ENCODE results near the gene CERS5.
"Not testable (repeated sequence)": the region's sequence is repeated elsewhere in the genome, so short reads cannot be mapped to it uniquely, and the experiment has no call there.

The CERS5 gene

DNA sequence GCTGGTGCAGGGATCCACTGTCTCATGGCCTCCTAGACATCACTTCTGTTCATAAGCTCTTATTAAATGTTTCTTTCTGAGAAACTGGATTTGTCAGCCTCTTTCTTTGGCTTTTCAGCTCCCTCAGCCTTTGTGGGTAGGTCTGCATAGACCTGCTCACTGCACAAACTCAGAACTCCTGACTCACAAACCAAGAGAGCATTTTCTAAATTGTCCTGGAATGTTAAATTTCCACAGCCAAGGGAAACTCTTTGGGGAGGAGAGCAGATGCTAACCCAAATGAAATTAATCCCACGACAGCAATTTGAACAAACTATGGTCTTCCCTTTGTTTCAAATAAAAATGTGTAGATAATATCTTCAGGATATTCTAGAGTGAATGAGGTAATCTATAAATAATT, 19.5 kb upstream of the CERS5 start:
- DNase-seq (ENCODE audit: low spot score), result no peak

DNA sequence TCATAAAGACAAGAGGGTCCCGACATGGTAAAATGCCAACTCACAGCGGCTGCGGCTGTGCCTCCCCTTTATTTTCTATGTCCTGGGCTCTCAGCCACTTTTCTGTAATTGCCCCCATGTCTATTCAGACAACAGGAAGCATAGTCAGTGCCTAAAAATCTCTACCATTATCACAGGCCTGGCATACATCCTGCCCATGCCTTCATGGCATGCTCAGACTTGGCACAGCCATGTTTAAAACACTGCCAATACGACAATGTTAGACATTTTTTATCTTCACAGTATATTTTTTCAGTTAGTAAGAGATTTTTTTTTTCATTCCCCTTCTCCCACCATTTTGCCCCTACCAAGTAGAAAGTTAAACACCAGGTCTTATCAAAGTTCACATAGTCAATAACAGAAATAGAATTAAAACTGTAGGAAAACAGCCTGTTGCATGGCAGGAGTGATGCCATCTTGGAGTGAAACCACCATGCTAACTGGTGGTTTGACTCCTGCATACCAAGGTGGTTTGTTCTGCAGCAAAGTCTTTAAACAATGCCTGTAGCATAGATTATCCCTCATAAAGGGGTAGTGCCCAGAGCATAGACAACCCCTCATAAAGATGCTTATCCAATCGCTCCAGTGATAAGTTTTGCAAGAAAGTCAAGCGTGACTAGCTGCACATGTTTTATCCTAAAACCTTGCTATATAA, 18.9 kb upstream of the CERS5 start:
- no peak for DNase-seq (ENCODE audit: low spot score)

DNA sequence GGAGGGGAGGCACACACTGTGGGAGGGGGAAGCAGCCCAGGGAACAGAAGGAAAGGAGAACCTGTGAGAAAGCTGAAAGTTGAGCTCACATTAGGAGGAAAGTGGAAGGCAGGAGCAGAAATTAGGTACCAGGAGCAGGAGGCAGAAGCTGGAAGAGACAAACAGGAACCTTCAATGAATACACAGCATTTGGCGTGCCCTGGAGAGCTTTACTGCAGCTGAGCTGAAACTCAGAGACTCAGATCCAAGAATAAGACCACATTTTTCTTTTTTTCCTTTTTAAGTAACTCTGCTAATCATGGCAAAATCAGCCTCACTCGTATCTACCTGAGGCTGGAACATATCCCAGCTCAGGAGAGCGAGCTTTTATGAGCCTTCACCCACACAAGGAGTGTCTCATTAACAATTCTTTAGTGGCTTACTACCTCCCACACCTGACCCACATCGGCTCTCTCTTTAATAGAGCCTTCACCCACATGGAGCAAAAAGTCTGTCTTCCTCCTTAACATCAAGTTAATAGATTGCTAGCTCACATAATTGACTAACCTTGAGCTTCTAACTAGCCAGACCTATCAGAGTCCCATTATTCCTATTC, 18.2 kb upstream of the CERS5 start:
- DNase-seq (ENCODE audit: low spot score), result no peak

DNA sequence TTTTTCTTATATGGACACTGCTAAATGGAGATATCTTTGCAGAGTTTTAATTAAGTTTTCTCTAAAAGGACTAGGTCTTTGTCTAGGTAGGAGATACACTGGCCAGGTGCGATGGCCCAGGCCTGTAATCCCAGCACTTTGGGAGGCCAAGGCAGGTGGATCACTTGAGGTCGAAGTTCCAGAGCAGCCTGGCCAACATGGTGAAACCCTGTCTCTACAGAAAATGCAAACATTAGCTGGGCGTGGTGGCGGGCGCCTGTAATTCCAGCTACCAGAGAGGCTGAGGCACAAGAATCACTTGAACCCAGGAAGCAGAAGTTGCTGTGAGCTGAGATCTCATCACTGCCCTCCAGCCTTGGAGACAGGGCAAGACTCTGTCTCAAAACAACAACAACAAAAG, 17.1 kb upstream of the CERS5 start:
- DNase-seq (ENCODE audit: low spot score), result no peak

DNA sequence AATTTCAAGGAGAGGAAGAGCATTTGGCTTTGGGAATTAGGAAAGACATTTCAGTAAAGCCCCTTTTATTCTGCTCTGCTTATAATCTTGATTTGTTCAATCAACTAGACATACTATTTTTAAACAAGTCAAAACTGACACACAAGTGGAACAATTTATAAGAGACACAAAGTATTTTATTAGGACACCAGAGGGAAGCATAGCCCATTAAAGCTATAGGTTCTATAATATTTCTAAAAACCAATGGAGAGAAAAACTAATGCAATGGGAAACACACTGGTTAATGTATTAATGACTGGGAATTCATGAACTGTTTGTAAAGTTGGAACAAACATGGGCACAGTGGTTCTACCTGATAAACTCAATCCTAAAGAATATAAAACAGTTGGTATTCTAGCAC, 15.3 kb upstream of the CERS5 start:
- no peak for DNase-seq (ENCODE audit: low spot score)

DNA sequence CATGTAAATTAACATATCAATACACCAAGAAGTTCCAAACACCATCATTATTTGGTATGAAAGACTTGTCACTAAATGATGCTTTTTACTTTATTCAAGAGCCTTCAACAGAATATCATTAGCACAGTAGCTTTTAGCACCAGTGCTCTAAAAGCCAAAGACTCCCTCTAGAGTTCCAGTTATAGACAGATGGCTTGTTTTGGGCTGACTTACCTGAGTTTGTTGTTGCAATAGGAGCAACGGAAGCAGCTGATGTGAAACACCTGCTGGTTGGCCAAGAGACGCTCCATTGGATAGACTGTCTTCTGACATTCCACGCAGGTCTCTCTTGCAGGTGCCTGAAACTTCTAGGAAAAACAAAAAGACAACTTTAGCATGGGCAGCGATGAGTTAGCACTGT, 14.5 kb upstream of the CERS5 start:
- DNase-seq (ENCODE audit: low spot score), result peak; percentile 67

DNA sequence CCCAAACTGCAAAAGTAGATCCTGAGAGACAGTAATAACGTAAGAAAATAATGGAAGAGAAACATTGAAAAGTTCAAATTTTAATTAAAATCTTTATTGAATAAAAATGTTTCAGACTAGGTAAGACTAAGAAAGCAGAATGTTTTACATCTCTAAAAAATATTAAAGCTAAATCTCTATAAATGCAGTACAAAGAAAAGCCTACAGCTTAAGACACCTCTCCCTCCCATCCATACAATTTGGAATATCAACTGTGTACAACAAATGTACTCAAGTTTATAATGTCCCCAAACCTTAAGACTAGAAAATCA, 8.5 kb upstream of the CERS5 start:
- DNase-seq (ENCODE audit: low spot score), result no peak

DNA sequence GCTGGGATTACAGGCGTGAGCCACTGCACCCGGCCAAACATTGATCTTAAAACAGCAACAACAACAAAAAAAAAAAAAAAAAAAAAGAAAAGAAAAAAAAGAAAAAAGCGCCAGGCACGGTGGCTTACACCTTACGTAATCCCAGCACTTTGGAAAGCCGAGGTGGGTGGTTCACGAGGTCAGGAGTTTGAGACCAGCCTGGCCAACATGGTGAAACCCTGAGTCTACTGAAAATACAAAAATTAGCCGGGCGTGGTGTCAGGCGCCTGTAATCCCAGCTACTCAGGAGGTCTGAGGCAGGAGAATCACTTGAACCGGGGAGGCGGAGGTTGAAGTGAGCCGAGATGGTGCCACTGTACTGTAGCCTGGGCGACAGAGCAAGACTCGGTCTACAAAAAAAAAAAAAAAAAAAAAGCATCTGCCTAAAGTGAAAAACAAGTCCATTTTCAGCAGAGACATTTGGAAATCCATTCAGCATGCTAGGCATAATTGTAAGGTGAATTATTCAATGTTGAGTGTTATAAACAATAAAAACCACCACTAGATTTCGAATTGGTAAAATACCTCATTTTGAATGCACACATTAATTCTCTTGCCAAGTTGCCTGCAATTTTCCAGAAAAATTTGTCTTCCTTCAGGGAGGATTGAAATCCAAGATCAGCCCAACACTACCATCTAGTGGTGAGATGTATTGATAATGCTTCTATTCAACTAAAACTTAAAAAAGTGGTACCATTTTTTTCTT, 8.0 kb upstream of the CERS5 start:
- DNase-seq (ENCODE audit: low spot score), result peak; percentile 83

DNA sequence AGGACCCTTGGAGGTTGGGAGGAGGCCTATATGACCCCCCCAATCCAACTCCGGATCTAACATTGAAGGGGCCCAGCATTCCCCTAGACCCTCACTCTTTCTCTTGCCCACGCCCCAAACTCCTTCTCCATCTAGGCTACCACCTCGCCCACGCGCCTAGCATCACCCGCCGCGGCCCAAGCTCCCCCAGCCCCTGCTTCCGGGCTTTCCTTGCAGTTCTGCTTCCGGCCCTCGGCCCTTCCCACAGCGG, 445 bp downstream of the CERS5 start:
- DNase-seq (ENCODE audit: low spot score), result no peak

DNA sequence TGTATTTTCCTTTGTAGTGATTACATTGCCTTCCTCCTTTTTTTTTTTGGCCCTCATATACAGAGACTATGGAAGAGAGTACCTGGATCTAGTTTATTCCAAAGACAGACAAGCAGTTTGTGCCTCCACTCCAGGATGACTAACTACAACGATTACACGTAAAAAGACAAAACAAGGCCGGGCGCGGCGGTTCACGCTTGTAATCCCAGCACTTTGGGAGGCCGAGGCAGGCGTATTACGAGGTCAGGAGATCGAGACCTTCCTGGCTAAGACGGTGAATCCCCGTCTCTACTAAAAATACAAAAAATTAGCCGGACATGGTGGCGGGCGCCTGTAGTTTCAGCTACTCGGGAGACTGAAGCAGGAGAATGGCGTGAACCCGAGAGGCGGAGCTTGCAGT, 2.2 kb downstream of the CERS5 start:
- no peak for DNase-seq (ENCODE audit: low spot score)

DNA sequence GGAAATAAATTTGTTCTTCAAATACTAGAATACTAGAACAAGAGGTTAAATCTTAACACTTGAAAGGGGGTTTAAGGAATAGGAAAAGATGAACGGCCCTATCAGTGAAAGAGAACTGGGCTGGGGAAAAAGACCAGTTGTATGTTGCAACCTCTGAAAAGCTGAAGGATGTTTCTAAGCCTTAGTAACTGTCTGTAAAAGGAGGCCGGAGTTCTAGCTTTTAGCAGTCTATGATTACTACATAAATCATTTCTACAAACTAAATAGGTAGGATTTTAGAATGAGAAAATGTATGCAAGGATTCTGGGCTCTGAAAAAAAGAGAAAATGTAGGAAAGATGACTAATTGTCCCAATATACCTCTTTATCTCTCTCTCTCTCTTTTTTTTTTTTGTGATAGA, 4.9 kb downstream of the CERS5 start:
- DNase-seq (ENCODE audit: low spot score), result no peak

DNA sequence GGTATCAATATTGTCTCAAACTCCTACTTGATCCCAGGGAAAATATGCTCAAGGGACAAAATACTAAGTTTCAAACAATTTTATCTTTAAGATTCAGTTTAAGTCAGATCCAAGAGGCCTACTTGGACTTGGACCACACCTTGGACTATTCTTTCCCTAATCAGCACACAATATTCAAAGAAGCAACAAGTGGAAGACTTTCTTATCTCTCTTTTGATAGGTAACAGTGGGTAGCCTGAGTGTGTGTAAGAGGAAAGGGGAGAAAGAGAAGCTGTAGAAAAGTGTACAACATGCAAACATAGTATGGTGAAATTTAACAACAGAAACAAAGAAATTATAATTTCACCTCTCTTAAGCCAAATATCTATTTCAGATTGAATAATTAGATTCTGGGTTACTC, 6.5 kb downstream of the CERS5 start:
- no peak for DNase-seq (ENCODE audit: low spot score)

DNA sequence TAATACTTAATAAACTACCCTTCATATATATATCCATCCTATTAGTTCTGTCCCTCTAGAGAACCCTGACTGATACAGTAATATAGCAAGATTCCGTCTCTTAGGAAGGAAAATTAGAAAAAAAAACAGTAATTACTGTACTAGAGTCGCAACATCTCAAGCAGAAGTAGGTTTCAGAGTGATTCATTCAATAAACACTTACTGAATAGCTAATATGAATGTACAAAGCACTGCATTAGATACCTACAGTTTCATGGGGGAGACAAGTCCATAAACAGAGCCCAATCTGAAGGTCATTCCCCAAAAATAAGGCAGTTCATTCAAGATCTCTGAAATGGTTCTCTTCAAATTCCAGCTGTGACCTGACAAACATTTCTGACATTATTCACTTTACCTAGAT, 9.9 kb downstream of the CERS5 start:
- no peak for DNase-seq (ENCODE audit: low spot score)

DNA sequence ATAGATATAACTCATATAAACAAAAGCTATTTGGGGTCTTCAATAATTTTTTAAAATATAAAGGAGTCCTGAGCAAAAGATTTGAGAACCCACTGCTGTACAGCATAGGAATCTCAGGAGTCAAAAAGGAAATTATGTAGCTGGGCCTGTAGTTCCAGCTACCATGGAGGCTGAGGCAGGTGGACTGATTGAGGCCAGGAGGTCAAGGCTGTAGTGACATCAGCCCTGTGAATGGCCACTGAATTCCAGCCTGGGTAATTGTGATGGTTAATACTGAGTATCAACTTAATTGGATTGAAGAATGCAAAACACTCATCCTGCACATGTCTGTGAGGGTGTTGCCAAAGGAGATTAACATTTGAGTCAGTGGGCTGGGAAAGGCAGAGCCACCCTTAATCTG, 10.5 kb downstream of the CERS5 start:
- DNase-seq (ENCODE audit: low spot score), result no peak

DNA sequence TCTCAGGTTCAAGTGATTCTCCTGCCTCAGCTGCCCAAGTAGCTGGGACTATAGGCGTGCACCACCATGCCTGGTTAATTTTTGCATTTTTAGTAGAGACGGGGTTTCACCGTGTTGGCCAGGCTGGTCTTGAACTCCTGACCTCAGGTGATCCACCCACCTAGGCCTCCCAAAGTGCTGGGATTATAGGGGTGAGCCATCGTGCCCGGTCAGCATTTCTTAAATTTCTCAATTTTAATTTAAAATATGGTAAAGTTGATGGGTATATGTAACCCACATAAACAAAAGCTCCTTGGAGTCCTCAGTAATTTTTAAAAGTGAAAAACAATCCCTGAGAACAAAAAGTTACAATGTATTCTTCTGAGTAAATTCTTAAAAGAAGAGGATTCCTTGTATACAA, 12.2 kb downstream of the CERS5 start:
- not testable (repeated sequence) for DNase-seq (ENCODE audit: low spot score)

DNA sequence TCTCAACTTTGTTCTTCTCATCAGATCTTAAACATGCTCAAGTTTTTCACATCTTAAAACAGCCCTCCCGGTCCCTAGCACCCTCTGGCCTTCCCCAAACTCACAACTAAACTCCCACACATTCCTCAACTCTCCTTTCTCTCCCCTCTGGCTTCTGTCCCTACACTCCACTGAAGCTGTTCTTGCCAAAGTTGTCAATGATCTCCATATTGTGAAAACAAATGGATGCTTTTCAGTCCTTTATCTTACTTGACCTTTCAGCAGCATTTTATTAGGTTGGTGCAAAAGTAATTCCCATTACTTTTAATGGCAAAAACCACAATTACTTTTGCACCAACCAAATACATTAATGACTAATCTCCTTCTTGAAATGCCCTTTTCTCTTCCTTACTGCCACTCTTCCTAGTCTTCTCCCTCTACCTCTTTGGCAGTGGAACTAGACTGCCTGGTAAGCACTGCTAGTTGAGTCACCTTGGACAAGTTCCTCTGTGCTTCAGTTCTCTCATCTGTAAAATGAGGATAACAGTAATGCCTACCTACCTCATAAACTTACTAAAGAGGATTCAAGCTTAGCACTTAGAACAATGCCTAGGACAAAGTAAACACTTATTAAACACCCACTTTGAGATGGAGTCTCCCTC, 16.0 kb downstream of the CERS5 start:
- DNase-seq (ENCODE audit: low spot score), result no peak

DNA sequence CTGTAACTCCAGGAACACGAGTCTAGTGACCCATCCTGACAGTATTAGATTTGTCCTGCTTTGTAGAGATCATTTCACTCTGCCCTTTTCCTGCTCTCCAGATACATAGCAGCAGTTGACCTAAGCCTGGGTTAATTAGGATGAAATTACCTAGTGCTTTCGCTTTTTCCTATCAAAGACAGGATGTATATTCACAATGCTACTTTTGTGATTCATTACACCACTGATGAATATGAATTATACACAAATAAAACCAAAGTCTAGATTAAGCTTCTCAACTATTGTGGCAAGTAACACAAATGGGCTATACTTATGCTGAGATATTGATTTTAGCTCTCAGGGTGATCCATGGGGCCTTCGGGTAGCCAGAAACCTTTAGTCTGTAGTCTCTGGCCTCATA, 17.9 kb downstream of the CERS5 start:
- DNase-seq (ENCODE audit: low spot score), result no peak

DNA sequence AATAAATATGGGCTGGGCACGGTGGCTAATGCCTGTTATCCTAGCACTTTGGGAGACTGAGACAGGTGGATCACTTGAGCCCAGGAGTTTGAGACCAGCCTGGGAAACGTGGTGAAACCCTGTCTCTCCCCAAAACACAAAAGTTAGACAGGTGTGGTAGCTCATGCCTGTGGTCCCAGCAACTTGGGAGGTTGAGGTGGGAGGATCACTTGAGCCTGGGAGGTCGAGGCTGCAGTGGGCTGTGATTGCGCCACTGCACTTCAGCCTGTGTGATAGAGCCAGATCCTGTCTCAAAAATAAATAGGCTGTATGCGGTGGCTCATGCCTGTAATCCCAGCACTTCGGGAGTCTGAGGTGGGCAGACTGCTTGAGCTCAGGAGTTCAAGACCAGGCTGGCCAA, 19.2 kb downstream of the CERS5 start:
- not testable (repeated sequence) for DNase-seq (ENCODE audit: low spot score)

DNA sequence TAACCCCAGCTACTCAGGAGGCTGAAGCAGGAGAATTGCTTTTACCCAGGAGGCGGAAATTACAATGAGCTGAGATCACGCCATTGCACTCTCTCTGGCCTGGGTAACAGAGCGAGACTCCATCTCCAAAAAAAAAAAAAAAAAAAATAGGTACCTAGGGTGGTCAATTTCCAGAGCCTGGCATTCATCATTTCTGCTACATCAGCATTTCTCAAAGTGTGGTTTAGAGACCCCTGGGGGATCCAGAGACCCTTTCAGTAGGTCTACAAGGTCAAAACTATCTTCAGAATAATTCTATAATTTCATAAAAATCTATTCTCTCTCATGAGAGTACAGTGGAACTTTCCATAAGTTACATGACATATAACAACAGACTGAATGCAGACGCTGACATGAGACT, 19.9 kb downstream of the CERS5 start:
- DNase-seq (ENCODE audit: low spot score), result no peak

DNA sequence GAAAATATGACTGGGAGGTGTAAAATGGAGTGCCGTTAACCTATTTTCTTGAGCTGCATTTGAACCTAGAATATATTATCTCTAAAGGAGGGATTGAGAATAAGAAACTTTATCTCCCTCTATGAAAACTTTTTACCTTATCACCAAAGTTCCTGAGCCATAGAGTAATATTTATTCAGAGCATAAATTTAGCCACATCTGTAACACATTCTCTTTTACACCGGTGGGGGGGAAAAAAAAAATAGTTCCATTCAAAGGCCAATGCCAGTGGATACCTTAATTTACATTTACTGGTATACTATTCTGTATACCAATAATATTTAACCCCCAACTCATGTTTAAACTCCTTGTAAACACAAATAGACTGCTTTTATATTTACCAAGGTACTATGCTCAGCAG, 21.7 kb downstream of the CERS5 start:
- no peak for DNase-seq (ENCODE audit: low spot score)

DNA sequence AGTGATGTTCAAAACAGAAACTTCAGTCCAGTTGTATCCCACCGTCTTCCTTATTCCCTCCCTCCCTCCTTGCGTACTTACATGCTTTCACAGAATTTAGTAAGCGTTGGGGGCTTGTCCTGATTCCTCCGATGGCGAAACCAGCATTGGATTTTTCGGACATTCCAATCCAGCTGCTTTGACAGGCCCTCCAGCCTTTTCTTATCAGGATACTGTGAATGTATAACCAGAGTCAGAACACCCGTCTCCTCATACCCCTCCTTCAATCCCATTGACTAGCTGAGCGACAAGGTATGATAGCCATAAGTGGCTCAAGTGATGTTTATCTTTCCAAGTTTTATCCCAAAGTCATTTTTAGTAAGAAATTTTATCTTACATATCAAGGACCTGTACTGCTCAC, 24.2 kb downstream of the CERS5 start:
- no peak for DNase-seq (ENCODE audit: low spot score)

DNA sequence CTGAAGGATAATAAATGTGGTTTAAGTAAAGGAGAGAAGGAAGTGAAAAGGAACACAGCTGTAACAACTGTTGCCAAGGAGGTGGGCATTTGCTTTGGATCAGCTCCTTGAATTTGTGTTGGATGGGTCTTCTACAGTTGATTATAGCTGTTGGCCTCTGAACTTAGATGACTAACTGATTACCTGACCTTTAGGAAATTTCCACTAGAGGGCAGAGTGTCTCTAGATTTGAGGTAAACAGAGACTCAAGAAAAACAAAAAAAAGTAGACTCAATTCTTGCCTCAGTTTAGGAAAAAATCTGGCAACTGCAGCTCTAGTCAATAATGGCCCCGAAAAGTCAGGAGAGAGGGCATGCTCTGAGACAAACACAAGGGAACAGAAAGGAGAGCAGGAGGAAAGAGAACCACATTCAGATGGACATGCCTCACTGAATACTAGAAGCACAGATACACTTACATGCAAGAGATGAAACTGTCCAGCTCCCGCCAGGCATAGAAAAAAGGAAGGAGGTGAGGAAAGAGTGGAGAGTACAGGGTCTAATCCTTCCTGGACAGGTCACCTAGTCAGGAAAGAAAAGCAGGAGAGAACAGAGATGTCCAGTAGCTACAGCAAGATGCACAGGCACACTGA, 34.5 kb downstream of the CERS5 start:
- peak; percentile 72 for DNase-seq (ENCODE audit: low spot score)

DNA sequence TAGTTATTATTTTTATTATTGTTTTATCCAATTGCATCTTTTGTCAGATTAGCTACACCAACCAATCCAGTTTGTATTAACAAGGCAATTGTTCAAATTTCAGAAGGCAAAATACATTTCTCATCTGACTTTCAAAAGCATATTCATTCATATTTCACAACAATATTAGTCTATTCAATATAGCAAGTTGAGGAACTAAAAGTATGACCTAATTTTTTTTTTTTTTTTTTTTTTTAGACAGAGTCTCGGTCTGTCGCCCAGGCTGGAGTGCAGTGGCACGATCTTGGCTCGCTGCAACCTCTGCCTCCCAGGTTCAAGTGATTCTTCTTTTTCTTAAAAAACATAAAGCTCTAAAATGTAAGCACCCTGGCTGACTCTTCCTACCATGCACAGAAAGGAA, 37.9 kb downstream of the CERS5 start:
- no peak for DNase-seq (ENCODE audit: low spot score)

All from cerebellar cortex (tissue), 1 donor.